HCT116 (cell line): ENCODE data around the gene NOC2L. TPM values are rescaled to one million over a fixed set of nuclear protein-coding genes. Genes with fewer than 3 reads are reported as not detected.

Experiments
- ATAC-seq: fragments of 200-7000 bp; cut with Tn5 transposase; 2 replicates; pipeline ENCODE4 v1.9.1; 2020; ENCODE audit warnings: mild to moderate bottlenecking, moderate library complexity
- BruUV-seq: library from RNA; stranded (reverse); fragments of 400-500 nt; replicated peaks from 2 replicates; lab custom pipeline; 2021; lab: Mats Ljungman, UMichigan
- CTCF ChIA-PET: fragments of 300-600 bp; sonication (Branson Sonifier 250); formaldehyde crosslinking; loops from one replicate; lab custom pipeline; 2021; ENCODE audit warnings: antibody characterized with exemption; lab: Charles Lee
- POLR2A ChIA-PET: fragments of 300-600, 350-600 bp; sonication (Branson Sonifier 250); formaldehyde crosslinking; loops from one replicate; lab custom pipeline; 2021; ENCODE audit warnings: antibody characterized with exemption; lab: Charles Lee
- RAD21 ChIA-PET, 2 experiments: fragments of 300-600 bp; sonication (Branson Sonifier 250); formaldehyde crosslinking; loops; one replicate each; lab custom pipeline; 2023; ENCODE audit warnings: low total read pairs in 2 of 2; ENCODE audit not compliant: uncharacterized antibody in 2 of 2, unreplicated experiment in 2 of 2, low non-redundant PET in 1 of 2; lab: Charles Lee
- DNase-seq: peaks from one replicate; pipeline ENCODE4 v3.0.0-alpha.2; 2010; ENCODE audit warnings: low read depth, low spot score
- H2AFZ ChIP-seq: fragments of 200-600 bp; shearing (Covaris generic), sonication (generic); 2 replicates; pipeline ENCODE4 v1.6.1; 2017; ENCODE audit warnings: low read depth, mixed run types, mixed read lengths, antibody characterized with exemption, low read length; ENCODE audit not compliant: poor library complexity, severe bottlenecking
- H3K27ac ChIP-seq: 2 replicates; pipeline ENCODE4 v1.5.1; 2012; ENCODE audit warnings: low read depth, low read length
- H3K27me3 ChIP-seq: fragments of 200-600 bp; sonication (generic); 2 replicates; pipeline ENCODE4 v1.6.1; 2016; ENCODE audit warnings: mixed run types, low read length, mixed read lengths; ENCODE audit not compliant: insufficient read depth
- H3K36me3 ChIP-seq, 2 experiments: fragments of 200-500 bp in 1 of 2; fragments of 200-600 bp in 1 of 2; sonication (Bioruptor generic) in 1 of 2; sonication (generic) in 1 of 2; 2 replicates each; pipeline versions ENCODE4 v1.5.1 to v1.6.1; 2014 to 2016; ENCODE audit warnings: low read length in 2 of 2, inconsistent platforms in 1 of 2, mixed read lengths in 1 of 2, mixed run types in 1 of 2; ENCODE audit not compliant: insufficient read depth in 2 of 2, control insufficient read depth in 1 of 2
- H3K4me1 ChIP-seq, 2 experiments: fragments of 200-600 bp in 1 of 2; sonication (generic) in 1 of 2; 2 replicates each; pipeline versions ENCODE4 v1.5.1 to v1.6.1; 2012 to 2017; ENCODE audit warnings: low read length in 2 of 2, inconsistent platforms in 1 of 2, mild to moderate bottlenecking in 1 of 2, mixed read lengths in 1 of 2, mixed run types in 1 of 2, moderate library complexity in 1 of 2; ENCODE audit not compliant: insufficient read depth in 2 of 2, control insufficient read depth in 1 of 2
- H3K4me2 ChIP-seq: fragments of 200-600 bp; sonication (generic); 2 replicates; pipeline ENCODE4 v1.6.1; 2017; ENCODE audit warnings: mixed run types, low read length, mixed read lengths
- H3K4me3 ChIP-seq, 2 experiments: fragments of 200-600 bp in 1 of 2; sonication (generic) in 1 of 2; replicated peaks in 1 of 2; 2 replicates each; pipeline ENCODE4 v1.5.1; 2011 to 2016; ENCODE audit warnings: low read length in 2 of 2, control low read depth in 1 of 2, low read depth in 1 of 2, mild to moderate bottlenecking in 1 of 2, mixed read lengths in 1 of 2, mixed run types in 1 of 2
- H3K79me2 ChIP-seq: fragments of 200-600 bp; sonication (generic); 2 replicates; pipeline ENCODE4 v1.6.1; 2017; ENCODE audit warnings: mild to moderate bottlenecking, mixed run types, low read length, moderate library complexity, mixed read lengths; ENCODE audit not compliant: insufficient read depth
- H3K9ac ChIP-seq: fragments of 200-600 bp; sonication (generic); 2 replicates; pipeline ENCODE4 v1.6.1; 2016; ENCODE audit warnings: low read length, mixed read lengths
- H3K9me2 ChIP-seq: fragments of 200-600 bp; sonication (generic), shearing (Covaris generic); 2 replicates; pipeline ENCODE4 v1.6.1; 2017; ENCODE audit warnings: mixed run types, mild to moderate bottlenecking, moderate library complexity; ENCODE audit not compliant: insufficient read depth
- H3K9me3 ChIP-seq, 2 experiments: fragments of 200-500 bp in 1 of 2; fragments of 200-600 bp in 1 of 2; sonication (Bioruptor generic) in 1 of 2; sonication (generic) in 1 of 2; 2 replicates each; pipeline ENCODE4 v1.6.1; 2014 to 2017; ENCODE audit warnings: low read length in 2 of 2, mixed read lengths in 2 of 2, inconsistent platforms in 1 of 2, low read depth in 1 of 2, mild to moderate bottlenecking in 1 of 2, mixed run types in 1 of 2, moderate library complexity in 1 of 2; ENCODE audit not compliant: control insufficient read depth in 1 of 2, insufficient read depth in 1 of 2
- H4K20me1 ChIP-seq: fragments of 200-600 bp; sonication (generic), shearing (Covaris generic); 2 replicates; pipeline ENCODE4 v1.6.1; 2017; ENCODE audit warnings: mixed run types, mild to moderate bottlenecking, moderate library complexity; ENCODE audit not compliant: insufficient read depth
- EZH2 ChIP-seq: fragments of 200-600 bp; sonication (generic); IDR thresholded peaks from 2 replicates; pipeline ENCODE4 v1.6.1; 2017; ENCODE audit warnings: antibody characterized with exemption, mixed run types
- EZH2phosphoT487 ChIP-seq: fragments of 200-600 bp; IDR thresholded peaks from 2 replicates; pipeline ENCODE4 v1.6.1; 2018; ENCODE audit warnings: antibody characterized with exemption, borderline replicate concordance
- FOSL1 ChIP-seq: IDR thresholded peaks from 2 replicates; pipeline ENCODE4 v1.6.1; 2012; ENCODE audit warnings: low read depth
- JUND ChIP-seq: IDR thresholded peaks from 2 replicates; pipeline ENCODE4 v1.6.1; 2012
- MAX ChIP-seq: IDR thresholded peaks from 2 replicates; pipeline ENCODE4 v1.6.1; 2012
- POLR2A ChIP-seq: IDR thresholded peaks from 2 replicates; pipeline ENCODE4 v1.7.0; 2011; ENCODE audit warnings: borderline replicate concordance; ENCODE audit not compliant: insufficient read depth, insufficient read length; ENCODE audit errors: extremely low read depth
- POLR2AphosphoS5 ChIP-seq: IDR thresholded peaks from 2 replicates; pipeline ENCODE4 v1.6.1; 2011; ENCODE audit warnings: mild to moderate bottlenecking, low read depth, low read length, moderate library complexity
- SIN3A ChIP-seq: IDR thresholded peaks from 2 replicates; pipeline ENCODE4 v1.6.1; 2012; ENCODE audit warnings: low read depth
- SRF ChIP-seq: IDR thresholded peaks from 2 replicates; pipeline ENCODE4 v1.6.1; 2012; ENCODE audit warnings: low read depth
- ZFX ChIP-seq: fragments of 450-650 bp; IDR thresholded peaks from 2 replicates; pipeline ENCODE4 v1.6.1; 2017
- ZNF274 ChIP-seq: fragments of 200-500 bp; sonication (Bioruptor generic); IDR thresholded peaks from 2 replicates; pipeline ENCODE4 v1.6.1; 2014; ENCODE audit warnings: mild to moderate bottlenecking, low read depth, low read length, inconsistent platforms
- intact Hi-C: fragments of 100-400 bp; cut with micrococcal nuclease; formaldehyde crosslinking; loops from 2 replicates; pipeline ENCODE4 v1.10.0; 2022
- total RNA-seq: library from RNA; stranded (reverse); gene quantifications from one replicate; pipeline ENCODE4 v1.2.1, GENCODE V29; 2021; ENCODE audit not compliant: unreplicated experiment
- TF ChIP-seq, protein P1 (sequence below): IDR thresholded peaks from 2 replicates; pipeline ENCODE4 v1.6.1; 2012; ENCODE audit warnings: low read depth
- TF ChIP-seq, protein P2 (sequence below): IDR thresholded peaks from 2 replicates; pipeline ENCODE4 v1.6.1; 2011; ENCODE audit warnings: mild to moderate bottlenecking, low read length, moderate library complexity; ENCODE audit not compliant: insufficient replicate concordance; ENCODE audit errors: extremely low read depth
- TF ChIP-seq, protein P3 (sequence below), 3 experiments: fragments of 200-600 bp in 1 of 3; sonication (generic) in 1 of 3; IDR thresholded peaks in 2 of 3; conservative IDR thresholded peaks in 1 of 3; 2 replicates each; pipeline ENCODE4 v1.5.1; 2012 to 2017; ENCODE audit warnings: low read depth in 2 of 3, low read length in 2 of 3, antibody characterized with exemption in 1 of 3, borderline replicate concordance in 1 of 3, control low read depth in 1 of 3, mild to moderate bottlenecking in 1 of 3, mixed read lengths in 1 of 3, mixed run types in 1 of 3, moderate library complexity in 1 of 3; ENCODE audit not compliant: insufficient read depth in 1 of 3

Gene NOC2L
- total RNA-seq, 1 experiment from 2014 or later, result 260 TPM

DNA sequence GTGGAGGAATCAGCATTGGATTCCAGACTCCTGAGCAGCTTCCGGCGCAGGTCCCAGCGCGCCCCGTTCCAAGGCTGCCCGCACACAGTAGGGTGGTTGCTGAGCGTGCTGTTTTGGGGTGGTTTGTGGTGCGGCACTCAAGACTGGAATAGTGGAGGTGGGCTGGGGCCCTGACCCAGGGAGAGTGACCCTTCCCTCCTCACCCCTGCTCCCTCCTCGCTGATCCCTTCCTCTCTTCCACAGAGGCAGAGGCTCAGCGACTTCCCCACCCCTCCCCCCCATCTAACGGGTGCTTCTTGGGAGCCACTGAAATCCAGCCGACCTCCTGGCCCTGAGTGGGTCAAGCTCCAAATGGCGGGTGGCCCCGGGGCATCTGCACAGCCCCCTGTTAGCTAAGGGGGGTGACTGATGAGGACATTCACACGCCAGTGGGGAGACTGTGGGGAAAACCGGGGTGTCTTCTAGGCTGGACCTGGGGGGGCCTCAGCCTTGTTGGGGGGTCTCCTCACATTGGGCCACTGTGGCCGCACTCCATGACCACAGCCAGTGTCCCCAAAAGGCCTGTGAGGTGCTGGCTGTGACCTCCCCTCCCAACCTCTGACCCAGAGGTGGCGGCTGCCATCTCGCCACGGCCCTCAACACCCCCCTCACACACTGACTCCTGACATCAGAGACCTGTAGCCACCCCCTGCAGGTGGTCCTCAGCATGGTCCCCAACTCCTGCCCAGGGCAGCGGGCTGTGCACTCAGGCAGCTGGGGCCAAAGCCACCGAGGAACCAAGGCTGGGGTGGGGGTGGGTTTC, 44.8 kb upstream of the NOC2L start:
- H3K9me2 ChIP-seq, result no peaks in the 10 kb centered on the region
- RAD21 ChIA-PET, result no interaction called here
- TF ChIP-seq ZFX (no peak), MAX (no peak), EZH2 (no peak), EZH2phosphoT487 (no peak), SIN3A (no peak), POLR2A (no peak), ZNF274 (no peak), SRF (no peak), FOSL1 (no peak), JUND (no peak), POLR2AphosphoS5 (no peak)
- TF ChIP-seq, protein P1, sequence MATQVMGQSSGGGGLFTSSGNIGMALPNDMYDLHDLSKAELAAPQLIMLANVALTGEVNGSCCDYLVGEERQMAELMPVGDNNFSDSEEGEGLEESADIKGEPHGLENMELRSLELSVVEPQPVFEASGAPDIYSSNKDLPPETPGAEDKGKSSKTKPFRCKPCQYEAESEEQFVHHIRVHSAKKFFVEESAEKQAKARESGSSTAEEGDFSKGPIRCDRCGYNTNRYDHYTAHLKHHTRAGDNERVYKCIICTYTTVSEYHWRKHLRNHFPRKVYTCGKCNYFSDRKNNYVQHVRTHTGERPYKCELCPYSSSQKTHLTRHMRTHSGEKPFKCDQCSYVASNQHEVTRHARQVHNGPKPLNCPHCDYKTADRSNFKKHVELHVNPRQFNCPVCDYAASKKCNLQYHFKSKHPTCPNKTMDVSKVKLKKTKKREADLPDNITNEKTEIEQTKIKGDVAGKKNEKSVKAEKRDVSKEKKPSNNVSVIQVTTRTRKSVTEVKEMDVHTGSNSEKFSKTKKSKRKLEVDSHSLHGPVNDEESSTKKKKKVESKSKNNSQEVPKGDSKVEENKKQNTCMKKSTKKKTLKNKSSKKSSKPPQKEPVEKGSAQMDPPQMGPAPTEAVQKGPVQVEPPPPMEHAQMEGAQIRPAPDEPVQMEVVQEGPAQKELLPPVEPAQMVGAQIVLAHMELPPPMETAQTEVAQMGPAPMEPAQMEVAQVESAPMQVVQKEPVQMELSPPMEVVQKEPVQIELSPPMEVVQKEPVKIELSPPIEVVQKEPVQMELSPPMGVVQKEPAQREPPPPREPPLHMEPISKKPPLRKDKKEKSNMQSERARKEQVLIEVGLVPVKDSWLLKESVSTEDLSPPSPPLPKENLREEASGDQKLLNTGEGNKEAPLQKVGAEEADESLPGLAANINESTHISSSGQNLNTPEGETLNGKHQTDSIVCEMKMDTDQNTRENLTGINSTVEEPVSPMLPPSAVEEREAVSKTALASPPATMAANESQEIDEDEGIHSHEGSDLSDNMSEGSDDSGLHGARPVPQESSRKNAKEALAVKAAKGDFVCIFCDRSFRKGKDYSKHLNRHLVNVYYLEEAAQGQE, result no peak
- TF ChIP-seq, protein P2, sequence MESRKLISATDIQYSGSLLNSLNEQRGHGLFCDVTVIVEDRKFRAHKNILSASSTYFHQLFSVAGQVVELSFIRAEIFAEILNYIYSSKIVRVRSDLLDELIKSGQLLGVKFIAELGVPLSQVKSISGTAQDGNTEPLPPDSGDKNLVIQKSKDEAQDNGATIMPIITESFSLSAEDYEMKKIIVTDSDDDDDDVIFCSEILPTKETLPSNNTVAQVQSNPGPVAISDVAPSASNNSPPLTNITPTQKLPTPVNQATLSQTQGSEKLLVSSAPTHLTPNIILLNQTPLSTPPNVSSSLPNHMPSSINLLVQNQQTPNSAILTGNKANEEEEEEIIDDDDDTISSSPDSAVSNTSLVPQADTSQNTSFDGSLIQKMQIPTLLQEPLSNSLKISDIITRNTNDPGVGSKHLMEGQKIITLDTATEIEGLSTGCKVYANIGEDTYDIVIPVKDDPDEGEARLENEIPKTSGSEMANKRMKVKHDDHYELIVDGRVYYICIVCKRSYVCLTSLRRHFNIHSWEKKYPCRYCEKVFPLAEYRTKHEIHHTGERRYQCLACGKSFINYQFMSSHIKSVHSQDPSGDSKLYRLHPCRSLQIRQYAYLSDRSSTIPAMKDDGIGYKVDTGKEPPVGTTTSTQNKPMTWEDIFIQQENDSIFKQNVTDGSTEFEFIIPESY, result no peak
- TF ChIP-seq, protein P3, sequence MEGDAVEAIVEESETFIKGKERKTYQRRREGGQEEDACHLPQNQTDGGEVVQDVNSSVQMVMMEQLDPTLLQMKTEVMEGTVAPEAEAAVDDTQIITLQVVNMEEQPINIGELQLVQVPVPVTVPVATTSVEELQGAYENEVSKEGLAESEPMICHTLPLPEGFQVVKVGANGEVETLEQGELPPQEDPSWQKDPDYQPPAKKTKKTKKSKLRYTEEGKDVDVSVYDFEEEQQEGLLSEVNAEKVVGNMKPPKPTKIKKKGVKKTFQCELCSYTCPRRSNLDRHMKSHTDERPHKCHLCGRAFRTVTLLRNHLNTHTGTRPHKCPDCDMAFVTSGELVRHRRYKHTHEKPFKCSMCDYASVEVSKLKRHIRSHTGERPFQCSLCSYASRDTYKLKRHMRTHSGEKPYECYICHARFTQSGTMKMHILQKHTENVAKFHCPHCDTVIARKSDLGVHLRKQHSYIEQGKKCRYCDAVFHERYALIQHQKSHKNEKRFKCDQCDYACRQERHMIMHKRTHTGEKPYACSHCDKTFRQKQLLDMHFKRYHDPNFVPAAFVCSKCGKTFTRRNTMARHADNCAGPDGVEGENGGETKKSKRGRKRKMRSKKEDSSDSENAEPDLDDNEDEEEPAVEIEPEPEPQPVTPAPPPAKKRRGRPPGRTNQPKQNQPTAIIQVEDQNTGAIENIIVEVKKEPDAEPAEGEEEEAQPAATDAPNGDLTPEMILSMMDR (IDR thresholded peaks at IDR 0.05 in 2 of 3, conservative IDR thresholded peaks at IDR 0.05 in 1 of 3; ENCODE audit: borderline replicate concordance in 1 of 3, insufficient read depth in 1 of 3, low read depth in 2 of 3, low read length in 2 of 3), result no peak
- TF ChIP-seq, all 23 proteins: peak for 0
- DNase-seq, result no peak
- Histone ChIP-seq H3K27ac (peak overlapping the region; percentile 60; the same call in 1 of the 2 replicates), H3K9me3 (no peaks in the 10 kb centered on the region), H3K27me3 (no peaks in the 10 kb centered on the region), H3K4me3 (no peak overlapping the region), H3K4me1 (peaks cover 35 to 70% of the 10 kb centered on the region in 2 experiments), H3K9ac (peak overlapping the region; percentile 82; the same call in 1 of the 2 replicates), H2AFZ (no peak overlapping the region), H3K79me2 (peaks cover 14% of the 10 kb centered on the region), H3K4me2 (no peak overlapping the region), H3K36me3 (no peaks in the 10 kb centered on the region), H4K20me1 (no peaks in the 10 kb centered on the region)
- ATAC-seq, result no peak
- no TSS peak for BruUV-seq
- CTCF ChIA-PET, result interaction anchor here (4.0 kb wide), 1 partner anchor 10 kb away, joined by 26 read pairs; the partner anchor contains the start of gene ISG15
- POLR2A ChIA-PET, result interaction anchor here (2.7 kb wide), 1 partner anchor 10 kb away, joined by 12 read pairs; the partner anchor contains the start of gene ISG15
- intact Hi-C loops, result loop anchor here (5.0 kb wide), 1 partner anchor 63 kb away; no protein-coding TSS in a partner anchor
